ENCODE data around the gene IQSEC1.

Gene IQSEC1

DNA sequence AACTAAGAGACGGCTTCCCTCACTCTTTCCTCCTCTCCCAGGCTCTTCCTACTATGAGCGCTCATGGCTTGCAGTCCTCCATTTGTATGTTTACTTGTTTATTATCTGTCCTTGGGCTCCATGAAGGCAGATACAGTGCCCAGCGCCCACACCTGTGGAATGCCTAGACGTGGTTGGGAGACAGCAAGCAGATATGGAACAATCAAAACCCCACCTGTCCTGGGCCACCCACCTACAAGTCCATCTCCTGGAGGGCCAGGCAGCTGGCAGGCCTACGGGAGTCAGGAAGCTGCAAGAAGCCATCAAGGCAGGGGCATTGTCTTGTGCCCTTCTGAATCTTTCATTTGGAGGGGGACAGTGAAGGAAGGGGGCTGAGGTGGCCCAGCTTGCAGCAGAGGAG, 104.7 kb downstream of the IQSEC1 start:
- H3K27me3 ChIP-seq (replicated peaks; ENCODE audit: control insufficient read depth, insufficient read depth, low read length, poor library complexity, severe bottlenecking): no peaks in the 10 kb centered on the region
- no peaks in the 10 kb centered on the region for H3K9me3 ChIP-seq (ENCODE audit: control insufficient read depth, low read length)
- H3K27ac ChIP-seq (ENCODE audit: insufficient read depth, low read length, poor library complexity, severe bottlenecking): no peak overlapping the region
- no peak for DNase-seq
- H3K36me3 ChIP-seq (ENCODE audit: control insufficient read depth, insufficient read depth, low read length): peaks cover 4% of the 10 kb centered on the region
- no peak overlapping the region for H3K4me3 ChIP-seq (ENCODE audit: insufficient read depth, low read depth, low read length, poor library complexity, severe bottlenecking)
- H3K4me1 ChIP-seq (ENCODE audit: control insufficient read depth, insufficient read depth, low read length, poor library complexity, severe bottlenecking): peaks cover 41% of the 10 kb centered on the region

DNA sequence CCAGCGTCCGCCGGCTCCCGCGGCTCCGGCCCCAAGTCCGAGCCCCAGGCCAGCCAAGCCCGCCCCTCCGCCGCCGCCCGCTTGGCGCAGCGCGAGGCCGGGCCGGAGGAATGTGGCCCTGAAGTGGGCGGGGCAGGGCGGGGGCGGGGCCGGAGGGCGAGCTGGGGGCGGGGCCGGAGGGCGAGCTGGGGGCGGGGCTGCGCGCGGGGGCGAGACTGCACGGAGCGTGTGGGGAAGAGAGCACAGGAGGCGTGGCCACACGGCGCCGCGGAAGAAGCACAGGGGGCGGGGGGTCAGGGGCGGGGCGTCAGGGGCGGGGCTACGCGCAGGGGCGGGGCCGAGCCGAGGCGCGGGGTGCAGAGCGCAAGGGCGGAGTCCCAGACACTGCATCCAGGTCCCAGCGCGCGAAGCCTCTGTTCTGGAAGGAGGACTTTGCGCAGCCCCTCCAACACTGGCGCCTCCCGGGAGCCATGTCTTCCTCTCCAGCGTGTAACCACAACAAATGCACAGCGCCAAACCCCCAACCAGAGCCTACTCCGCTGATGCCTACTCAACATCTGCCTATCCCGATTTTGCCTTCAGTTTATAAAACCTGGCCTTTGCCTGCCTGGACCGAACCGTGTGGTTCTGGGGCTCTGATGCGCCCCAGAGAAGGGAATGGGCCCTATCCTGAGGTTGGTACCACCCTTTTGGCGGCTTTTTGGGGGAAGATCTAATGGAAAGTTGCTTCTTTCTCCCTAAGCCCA, 105.5 kb downstream of the IQSEC1 start:
- Histone ChIP-seq H3K27ac (ENCODE audit: insufficient read depth, low read length, poor library complexity, severe bottlenecking) (no peak overlapping the region), H3K4me1 (ENCODE audit: control insufficient read depth, insufficient read depth, low read length, poor library complexity, severe bottlenecking) (peaks cover 43% of the 10 kb centered on the region), H3K9me3 (ENCODE audit: control insufficient read depth, low read length) (no peaks in the 10 kb centered on the region), H3K27me3 (replicated peaks; ENCODE audit: control insufficient read depth, insufficient read depth, low read length, poor library complexity, severe bottlenecking) (no peaks in the 10 kb centered on the region), H3K36me3 (ENCODE audit: control insufficient read depth, insufficient read depth, low read length) (peaks cover 4% of the 10 kb centered on the region), H3K4me3 (ENCODE audit: insufficient read depth, low read depth, low read length, poor library complexity, severe bottlenecking) (peak overlapping the region; percentile 44)
- DNase-seq: peak; percentile 83 to 86 (median 84)

DNA sequence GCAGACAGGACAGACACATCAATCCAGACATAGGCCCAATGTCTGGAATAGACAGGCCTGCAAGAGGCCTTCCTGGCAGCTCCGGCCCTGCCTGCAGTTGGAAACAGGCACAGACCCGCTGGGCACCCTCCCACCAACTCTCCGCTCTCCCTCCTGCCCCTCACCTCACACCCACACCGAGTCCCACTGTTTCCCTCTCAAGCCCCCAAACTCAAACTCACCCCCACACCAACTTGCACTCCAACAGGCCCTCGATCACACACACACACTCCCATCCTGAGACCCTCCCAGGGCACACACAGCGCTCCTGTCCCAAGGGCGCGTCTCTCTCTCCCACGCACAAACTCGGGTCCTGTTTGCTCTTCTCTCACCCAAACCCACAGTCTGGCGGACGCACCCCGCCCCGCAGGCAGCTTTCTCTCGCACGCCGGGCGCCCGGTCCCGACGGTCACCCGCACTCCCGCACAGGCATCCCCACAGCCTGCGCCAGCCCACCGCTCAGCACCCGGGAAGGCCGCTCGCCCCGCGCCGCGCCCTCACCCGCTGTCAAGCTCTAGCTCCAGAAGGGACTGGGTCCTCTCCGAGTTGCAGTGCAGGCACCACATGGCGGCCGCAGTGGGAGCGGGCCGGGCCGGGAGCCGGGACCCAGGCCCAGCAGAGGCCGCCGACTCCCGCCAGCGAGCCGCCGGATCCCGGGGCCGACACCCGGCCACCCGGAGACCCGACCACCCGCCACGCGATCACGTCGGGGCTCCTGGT, 106.2 kb downstream of the IQSEC1 start:
- no peak for DNase-seq
- peaks cover 45% of the 10 kb centered on the region for H3K4me1 ChIP-seq (ENCODE audit: control insufficient read depth, insufficient read depth, low read length, poor library complexity, severe bottlenecking)
- no peaks in the 10 kb centered on the region for H3K9me3 ChIP-seq (ENCODE audit: control insufficient read depth, low read length)
- no peaks in the 10 kb centered on the region for H3K36me3 ChIP-seq (ENCODE audit: control insufficient read depth, insufficient read depth, low read length)
- peak overlapping the region; percentile 44 for H3K4me3 ChIP-seq (ENCODE audit: insufficient read depth, low read depth, low read length, poor library complexity, severe bottlenecking)
- H3K27ac ChIP-seq (ENCODE audit: insufficient read depth, low read length, poor library complexity, severe bottlenecking): no peak overlapping the region
- H3K27me3 ChIP-seq (replicated peaks; ENCODE audit: control insufficient read depth, insufficient read depth, low read length, poor library complexity, severe bottlenecking): no peaks in the 10 kb centered on the region

DNA sequence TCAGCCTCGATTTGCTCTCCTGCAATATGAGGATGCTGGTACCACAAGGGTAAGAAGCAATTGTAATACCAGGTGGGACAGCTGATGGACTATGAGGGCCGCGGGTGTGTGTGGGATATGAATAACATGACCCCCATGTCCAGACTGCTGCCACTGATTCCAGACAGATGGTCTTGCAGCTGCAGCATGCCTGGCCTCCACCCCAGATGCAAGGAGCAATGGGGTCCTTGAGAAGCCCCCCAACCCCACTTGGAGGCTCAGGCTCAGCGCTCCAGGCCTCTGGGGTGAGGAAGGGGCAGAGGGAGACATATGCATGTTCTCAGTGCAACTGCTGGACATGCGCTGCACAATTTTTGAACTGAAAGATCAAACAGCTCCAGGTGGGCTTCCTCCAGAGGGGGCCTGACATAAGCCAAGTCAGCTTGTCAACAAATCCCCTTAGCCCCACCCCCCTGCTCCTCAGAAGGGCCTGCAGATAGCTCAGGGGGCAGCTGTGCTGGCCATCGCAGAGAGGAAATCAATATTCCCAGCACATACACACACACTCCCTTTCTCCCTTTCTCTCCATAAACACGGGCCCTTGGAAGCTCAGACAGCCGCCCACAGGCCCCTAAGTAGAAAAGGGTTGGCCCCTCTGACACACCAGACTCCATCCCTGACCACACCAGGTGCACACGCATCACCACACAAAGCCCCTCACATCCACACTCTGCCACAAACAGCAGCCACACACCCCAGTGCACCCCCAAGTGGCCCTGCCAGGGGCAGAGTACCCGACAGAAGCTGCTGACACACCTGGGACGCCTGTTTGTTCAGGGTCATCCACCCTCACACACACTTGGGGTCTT, 107.0 kb downstream of the IQSEC1 start:
- no peaks in the 10 kb centered on the region for H3K36me3 ChIP-seq (ENCODE audit: control insufficient read depth, insufficient read depth, low read length)
- no peak overlapping the region for H3K27ac ChIP-seq (ENCODE audit: insufficient read depth, low read length, poor library complexity, severe bottlenecking)
- peaks cover 47% of the 10 kb centered on the region for H3K4me1 ChIP-seq (ENCODE audit: control insufficient read depth, insufficient read depth, low read length, poor library complexity, severe bottlenecking)
- H3K27me3 ChIP-seq (replicated peaks; ENCODE audit: control insufficient read depth, insufficient read depth, low read length, poor library complexity, severe bottlenecking): no peaks in the 10 kb centered on the region
- H3K4me3 ChIP-seq (ENCODE audit: insufficient read depth, low read depth, low read length, poor library complexity, severe bottlenecking): no peak overlapping the region
- H3K9me3 ChIP-seq (ENCODE audit: control insufficient read depth, low read length): no peaks in the 10 kb centered on the region
- no peak for DNase-seq

DNA sequence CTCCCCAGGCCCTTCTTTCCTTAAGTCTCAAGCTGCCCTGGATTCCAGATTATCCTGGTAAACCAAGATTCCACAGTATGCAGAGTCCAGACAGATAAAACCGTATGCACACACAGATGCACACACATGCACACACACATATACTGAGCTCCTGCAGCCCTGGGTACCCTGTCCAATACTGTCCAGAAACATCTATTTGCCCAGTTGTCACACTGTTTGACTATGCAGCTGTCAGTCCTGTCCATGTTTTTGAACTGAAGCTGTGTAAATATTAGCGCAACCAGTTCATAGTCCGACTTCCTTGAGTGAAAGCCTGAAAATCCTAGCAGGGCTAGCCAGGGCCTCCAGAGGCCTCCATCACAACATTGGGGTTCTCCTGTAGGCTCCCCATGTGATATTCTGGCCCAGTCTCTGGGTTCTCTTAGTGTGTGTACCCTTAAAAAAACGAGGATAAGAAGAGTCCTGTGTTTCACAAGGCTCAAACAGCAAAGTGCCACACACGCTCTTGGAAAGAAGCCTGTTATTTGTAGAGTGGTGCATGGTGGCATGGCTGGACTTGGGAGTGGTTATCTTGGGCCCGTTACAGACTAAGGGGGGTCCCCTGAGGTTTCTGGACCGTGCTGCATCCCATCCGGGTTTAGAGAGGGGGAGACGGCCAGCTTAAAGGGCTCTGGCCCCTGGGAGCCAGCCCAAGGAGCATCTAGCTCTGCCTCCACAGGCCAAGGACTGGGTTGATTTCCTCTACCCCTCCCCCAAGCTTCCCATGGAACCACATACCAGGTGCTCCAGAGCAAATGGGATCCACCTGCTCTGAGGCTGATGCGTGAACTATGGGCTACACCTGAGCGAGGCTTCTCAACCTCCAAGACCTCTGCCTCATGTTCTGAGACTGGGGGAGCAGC, 108.3 kb downstream of the IQSEC1 start:
- Histone ChIP-seq H3K27me3 (replicated peaks; ENCODE audit: control insufficient read depth, insufficient read depth, low read length, poor library complexity, severe bottlenecking) (no peaks in the 10 kb centered on the region), H3K36me3 (ENCODE audit: control insufficient read depth, insufficient read depth, low read length) (no peaks in the 10 kb centered on the region), H3K4me1 (ENCODE audit: control insufficient read depth, insufficient read depth, low read length, poor library complexity, severe bottlenecking) (peaks cover 55% of the 10 kb centered on the region), H3K9me3 (ENCODE audit: control insufficient read depth, low read length) (no peaks in the 10 kb centered on the region), H3K4me3 (ENCODE audit: insufficient read depth, low read depth, low read length, poor library complexity, severe bottlenecking) (no peak overlapping the region), H3K27ac (ENCODE audit: insufficient read depth, low read length, poor library complexity, severe bottlenecking) (no peak overlapping the region)
- DNase-seq: no peak

DNA sequence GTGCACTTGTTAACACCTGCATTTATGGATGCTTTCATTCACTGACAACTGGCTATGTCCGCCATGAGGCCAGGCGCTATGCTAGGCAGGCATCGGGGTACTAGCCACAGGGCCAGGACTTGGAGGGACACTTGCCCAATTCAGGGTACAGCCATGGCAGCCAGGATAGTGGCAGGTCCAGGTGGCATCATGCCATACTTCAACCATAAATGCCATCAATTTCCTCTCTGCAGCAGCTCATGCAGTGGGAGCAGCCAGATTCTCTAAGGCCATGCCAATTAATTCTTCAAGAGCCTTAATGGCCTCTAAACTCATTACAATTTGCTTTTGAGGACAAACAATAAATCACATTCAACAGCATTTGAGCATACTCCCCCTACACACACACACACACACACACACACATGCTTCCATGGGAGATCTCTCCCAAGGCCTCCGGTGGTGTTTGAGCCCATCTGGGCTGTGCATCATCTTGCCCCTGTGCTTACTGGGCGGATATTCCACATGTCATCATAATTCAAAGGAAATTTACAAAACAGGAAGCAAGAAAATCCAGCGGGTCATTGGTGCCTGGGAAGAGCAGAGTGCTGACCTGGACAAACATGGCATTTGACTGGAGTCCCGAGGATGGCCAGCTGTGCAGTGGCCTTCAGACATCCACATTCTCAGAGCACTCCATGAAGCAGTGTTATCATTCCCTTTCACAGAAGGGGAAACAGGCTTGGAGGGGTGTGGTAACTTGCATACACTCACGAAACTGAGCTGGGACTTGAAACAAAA, 109.1 kb downstream of the IQSEC1 start:
- Histone ChIP-seq H3K36me3 (ENCODE audit: control insufficient read depth, insufficient read depth, low read length) (no peaks in the 10 kb centered on the region), H3K4me1 (ENCODE audit: control insufficient read depth, insufficient read depth, low read length, poor library complexity, severe bottlenecking) (peaks cover 55% of the 10 kb centered on the region), H3K4me3 (ENCODE audit: insufficient read depth, low read depth, low read length, poor library complexity, severe bottlenecking) (no peak overlapping the region), H3K27me3 (replicated peaks; ENCODE audit: control insufficient read depth, insufficient read depth, low read length, poor library complexity, severe bottlenecking) (no peaks in the 10 kb centered on the region), H3K27ac (ENCODE audit: insufficient read depth, low read length, poor library complexity, severe bottlenecking) (no peak overlapping the region), H3K9me3 (ENCODE audit: control insufficient read depth, low read length) (no peaks in the 10 kb centered on the region)
- DNase-seq: no peak

DNA sequence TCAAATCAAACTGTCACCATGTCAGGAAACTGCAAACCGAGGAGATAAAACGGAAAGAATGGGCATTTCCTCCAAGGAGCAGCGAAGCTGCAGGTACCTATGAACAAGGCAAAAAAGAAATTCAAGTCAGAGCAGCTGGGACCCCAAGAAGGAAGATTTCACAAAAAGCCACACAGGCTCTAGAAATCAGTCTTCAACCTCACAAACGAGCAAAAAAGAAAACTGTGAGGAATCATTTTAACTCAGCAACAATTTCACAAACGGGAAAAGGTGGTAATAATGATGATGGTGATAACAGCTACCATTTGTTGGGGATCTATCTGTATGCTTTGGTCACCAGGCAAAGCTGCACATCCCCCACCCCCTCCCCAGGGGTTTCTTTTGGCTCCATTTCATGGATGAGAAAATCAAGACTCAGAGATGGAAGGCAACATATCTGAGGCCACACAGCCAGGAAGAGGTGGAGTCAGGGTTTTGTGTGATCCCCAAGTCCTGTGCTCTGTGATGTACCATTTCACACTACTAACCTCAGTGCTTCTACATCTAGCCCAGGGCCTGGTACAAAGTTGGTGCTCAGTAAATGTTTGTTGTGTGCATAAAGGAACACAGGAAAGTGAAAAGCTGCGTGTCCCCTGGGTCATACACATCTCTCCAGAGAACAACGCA, 109.9 kb downstream of the IQSEC1 start:
- H3K9me3 ChIP-seq (ENCODE audit: control insufficient read depth, low read length): no peaks in the 10 kb centered on the region
- H3K4me3 ChIP-seq (ENCODE audit: insufficient read depth, low read depth, low read length, poor library complexity, severe bottlenecking): no peak overlapping the region
- DNase-seq: no peak
- no peak overlapping the region for H3K27ac ChIP-seq (ENCODE audit: insufficient read depth, low read length, poor library complexity, severe bottlenecking)
- peaks cover 51% of the 10 kb centered on the region for H3K4me1 ChIP-seq (ENCODE audit: control insufficient read depth, insufficient read depth, low read length, poor library complexity, severe bottlenecking)
- no peaks in the 10 kb centered on the region for H3K27me3 ChIP-seq (replicated peaks; ENCODE audit: control insufficient read depth, insufficient read depth, low read length, poor library complexity, severe bottlenecking)
- no peaks in the 10 kb centered on the region for H3K36me3 ChIP-seq (ENCODE audit: control insufficient read depth, insufficient read depth, low read length)

DNA sequence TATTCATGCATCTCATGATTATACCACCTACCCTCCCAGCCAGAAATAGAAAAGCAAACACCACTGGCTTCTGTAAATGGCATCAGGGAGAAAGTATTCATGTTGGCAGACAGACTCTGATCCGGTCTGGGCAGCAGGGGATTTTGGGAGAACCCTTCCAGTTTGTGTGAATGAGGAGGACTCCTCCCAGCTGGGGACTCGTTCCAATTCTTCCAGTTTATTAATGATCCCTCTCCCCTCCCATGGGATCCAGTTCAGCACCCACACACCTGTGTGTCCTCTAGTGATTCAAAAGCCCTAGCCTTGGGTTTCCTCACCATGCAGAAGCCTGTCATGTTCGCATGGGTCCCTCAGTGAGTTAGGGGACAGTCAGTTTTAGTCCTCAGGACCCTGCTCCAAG, 110.9 kb downstream of the IQSEC1 start:
- Histone ChIP-seq H3K27ac (ENCODE audit: insufficient read depth, low read length, poor library complexity, severe bottlenecking) (no peak overlapping the region), H3K27me3 (replicated peaks; ENCODE audit: control insufficient read depth, insufficient read depth, low read length, poor library complexity, severe bottlenecking) (no peaks in the 10 kb centered on the region), H3K4me1 (ENCODE audit: control insufficient read depth, insufficient read depth, low read length, poor library complexity, severe bottlenecking) (peaks cover 46% of the 10 kb centered on the region), H3K36me3 (ENCODE audit: control insufficient read depth, insufficient read depth, low read length) (no peaks in the 10 kb centered on the region), H3K9me3 (ENCODE audit: control insufficient read depth, low read length) (no peaks in the 10 kb centered on the region), H3K4me3 (ENCODE audit: insufficient read depth, low read depth, low read length, poor library complexity, severe bottlenecking) (no peak overlapping the region)
- no peak for DNase-seq
